Measurements from ENCODE around the gene RGS2. TPM values are rescaled to one million over a fixed set of nuclear protein-coding genes. Genes with fewer than 3 reads are reported as not detected.

The RGS2 gene
- total and polyA plus RNA-seq, 2 experiments from 2014 or later, result 0.43 to 2.2 TPM

- in situ Hi-C loops (cut with MboI), result loop anchor here (25.0 kb wide), 1 partner anchor 204 kb away; no protein-coding TSS in a partner anchor
- H3K4me1 ChIP-seq (ENCODE audit: insufficient read depth), result peaks cover 23% of the 10 kb centered on the region
These were observed 699 bp upstream of the RGS2 start for GRCh38 chr1:192808163-192808517.

GRCh38 chr1:192809307-192810252, 741 bp downstream of the RGS2 start:
- no peak for TF ChIP-seq EZH2phosphoT487 (IDR thresholded peaks at IDR 0.05; ENCODE audit: insufficient read depth, low read depth)
- TF ChIP-seq EZH2 (IDR thresholded peaks at IDR 0.05; ENCODE audit: insufficient read depth, poor library complexity, severe bottlenecking), result no peak
- in situ Hi-C loops (cut with MboI), result loop anchor here (10.0 to 25.0 kb wide), 2 partner anchors 203 to 335 kb away; no protein-coding TSS in a partner anchor
- H3K9me3 ChIP-seq (ENCODE audit: low read depth), result no peaks in the 10 kb centered on the region
- DNase-seq, result peak; percentile 87
- peak overlapping the region; percentile 98 for H3K4me2 ChIP-seq (ENCODE audit: unreplicated experiment)
- H3K36me3 ChIP-seq (ENCODE audit: low read depth), result no peaks in the 10 kb centered on the region
- H3K9ac ChIP-seq, result peak overlapping the region; percentile 91
- H4K20me1 ChIP-seq (ENCODE audit: insufficient read depth), result no peaks in the 10 kb centered on the region
- peaks cover 23% of the 10 kb centered on the region for H3K4me1 ChIP-seq (ENCODE audit: insufficient read depth)
- H3K27me3 ChIP-seq (replicated peaks; ENCODE audit: insufficient read depth), result no peaks in the 10 kb centered on the region
- peak overlapping the region; percentile 99 for H3K4me3 ChIP-seq
- H2AFZ ChIP-seq, result peak overlapping the region; percentile 100
- H3K9me2 ChIP-seq (ENCODE audit: insufficient read depth), result no peaks in the 10 kb centered on the region
- WGBS, 2 experiments (ENCODE audit: low coverage in 1 of 2, low lambda C conversion rate in 2 of 2, missing lambda C conversion rate in 2 of 2), result 21 to 23% methylated on average over 25 of the region's 25 CpGs
- H3F3A ChIP-seq (ENCODE audit: insufficient read depth), result peaks cover 20% of the 10 kb centered on the region
- H3K27ac ChIP-seq, result peak overlapping the region; percentile 59
- no peaks in the 10 kb centered on the region for H3K79me2 ChIP-seq (ENCODE audit: insufficient read depth)

More at GRCh38 chr1:192808163-192808517, 699 bp upstream of the RGS2 start:
- no peaks in the 10 kb centered on the region for H3K27me3 ChIP-seq (replicated peaks; ENCODE audit: insufficient read depth)
- H3K36me3 ChIP-seq (ENCODE audit: low read depth), result no peaks in the 10 kb centered on the region
- peak overlapping the region; percentile 50 for H3K27ac ChIP-seq
- H3K9ac ChIP-seq, result peak overlapping the region; percentile 91
- DNase-seq, result no peak
- no peaks in the 10 kb centered on the region for H3K79me2 ChIP-seq (ENCODE audit: insufficient read depth)
- no peaks in the 10 kb centered on the region for H3K9me2 ChIP-seq (ENCODE audit: insufficient read depth)
- peak overlapping the region; percentile 100 for H2AFZ ChIP-seq
- no peaks in the 10 kb centered on the region for H4K20me1 ChIP-seq (ENCODE audit: insufficient read depth)
- WGBS, 2 experiments (ENCODE audit: low coverage in 1 of 2, low lambda C conversion rate in 2 of 2, missing lambda C conversion rate in 2 of 2), result 0 to 2% methylated on average over 8 of the region's 8 CpGs
- H3K4me2 ChIP-seq (ENCODE audit: unreplicated experiment), result peak overlapping the region; percentile 98
- H3K9me3 ChIP-seq (ENCODE audit: low read depth), result no peaks in the 10 kb centered on the region
- peaks cover 20% of the 10 kb centered on the region for H3F3A ChIP-seq (ENCODE audit: insufficient read depth)
- TF ChIP-seq EZH2phosphoT487 (IDR thresholded peaks at IDR 0.05; ENCODE audit: insufficient read depth, low read depth) (no peak), EZH2 (IDR thresholded peaks at IDR 0.05; ENCODE audit: insufficient read depth, poor library complexity, severe bottlenecking) (no peak)
- H3K4me3 ChIP-seq, result peak overlapping the region; percentile 99

GRCh38 chr1:192810253-192810880, 1.5 kb downstream of the RGS2 start:
- Histone ChIP-seq H2AFZ (no peak overlapping the region), H3K27ac (no peak overlapping the region), H3K27me3 (replicated peaks; ENCODE audit: insufficient read depth) (no peaks in the 10 kb centered on the region), H3K4me1 (ENCODE audit: insufficient read depth) (peaks cover 23% of the 10 kb centered on the region), H4K20me1 (ENCODE audit: insufficient read depth) (no peaks in the 10 kb centered on the region), H3K79me2 (ENCODE audit: insufficient read depth) (no peaks in the 10 kb centered on the region), H3K4me3 (no peak overlapping the region; the same call in 1 of the 2 replicates), H3K9ac (no peak overlapping the region), H3K36me3 (ENCODE audit: low read depth) (no peaks in the 10 kb centered on the region), H3F3A (ENCODE audit: insufficient read depth) (peaks cover 20% of the 10 kb centered on the region), H3K9me2 (ENCODE audit: insufficient read depth) (no peaks in the 10 kb centered on the region), H3K9me3 (ENCODE audit: low read depth) (no peaks in the 10 kb centered on the region), H3K4me2 (ENCODE audit: unreplicated experiment) (no peak overlapping the region)
- 97% methylated on average over 5 of the region's 5 CpGs for WGBS, 2 experiments (ENCODE audit: low coverage in 1 of 2, low lambda C conversion rate in 2 of 2, missing lambda C conversion rate in 2 of 2)
- in situ Hi-C loops (cut with MboI), result loop anchor here (10.0 to 25.0 kb wide), 2 partner anchors 202 to 336 kb away; no protein-coding TSS in a partner anchor
- DNase-seq, result no peak
- TF ChIP-seq EZH2 (IDR thresholded peaks at IDR 0.05; ENCODE audit: insufficient read depth, poor library complexity, severe bottlenecking) (no peak), EZH2phosphoT487 (IDR thresholded peaks at IDR 0.05; ENCODE audit: insufficient read depth, low read depth) (no peak)

- H3K4me2 ChIP-seq (ENCODE audit: unreplicated experiment), result no peak overlapping the region
- H3F3A ChIP-seq (ENCODE audit: insufficient read depth), result peaks cover 20% of the 10 kb centered on the region
- H2AFZ ChIP-seq, result no peak overlapping the region
- no peak overlapping the region for H3K4me3 ChIP-seq
- no peak overlapping the region for H3K27ac ChIP-seq
- TF ChIP-seq EZH2 (IDR thresholded peaks at IDR 0.05; ENCODE audit: insufficient read depth, poor library complexity, severe bottlenecking), result no peak
- no peak for TF ChIP-seq EZH2phosphoT487 (IDR thresholded peaks at IDR 0.05; ENCODE audit: insufficient read depth, low read depth)
- no peaks in the 10 kb centered on the region for H3K9me3 ChIP-seq (ENCODE audit: low read depth)
- no peak overlapping the region for H3K9ac ChIP-seq
- no peaks in the 10 kb centered on the region for H4K20me1 ChIP-seq (ENCODE audit: insufficient read depth)
- H3K4me1 ChIP-seq (ENCODE audit: insufficient read depth), result peaks cover 22% of the 10 kb centered on the region
- in situ Hi-C loops (cut with MboI), result loop anchor here (10.0 to 25.0 kb wide), 2 partner anchors 201 to 336 kb away; no protein-coding TSS in a partner anchor
- no peaks in the 10 kb centered on the region for H3K79me2 ChIP-seq (ENCODE audit: insufficient read depth)
- H3K9me2 ChIP-seq (ENCODE audit: insufficient read depth), result no peaks in the 10 kb centered on the region
- no peaks in the 10 kb centered on the region for H3K27me3 ChIP-seq (replicated peaks; ENCODE audit: insufficient read depth)
- no peak for DNase-seq
- H3K36me3 ChIP-seq (ENCODE audit: low read depth), result no peaks in the 10 kb centered on the region
- 90 to 92% methylated on average over 3 of the region's 3 CpGs for WGBS, 2 experiments (ENCODE audit: low coverage in 1 of 2, low lambda C conversion rate in 2 of 2, missing lambda C conversion rate in 2 of 2)
These were observed 2.2 kb downstream of the RGS2 start for GRCh38 chr1:192811006-192811405.

All from GM23248 (cell line).